ENCODE results near the gene TLK2.

Gene TLK2

GRCh38 chr17:62629556-62630364 lies 151.1 kb downstream of the TLK2 start:
- no peak for DNase-seq (ENCODE audit: low read depth)

DNA sequence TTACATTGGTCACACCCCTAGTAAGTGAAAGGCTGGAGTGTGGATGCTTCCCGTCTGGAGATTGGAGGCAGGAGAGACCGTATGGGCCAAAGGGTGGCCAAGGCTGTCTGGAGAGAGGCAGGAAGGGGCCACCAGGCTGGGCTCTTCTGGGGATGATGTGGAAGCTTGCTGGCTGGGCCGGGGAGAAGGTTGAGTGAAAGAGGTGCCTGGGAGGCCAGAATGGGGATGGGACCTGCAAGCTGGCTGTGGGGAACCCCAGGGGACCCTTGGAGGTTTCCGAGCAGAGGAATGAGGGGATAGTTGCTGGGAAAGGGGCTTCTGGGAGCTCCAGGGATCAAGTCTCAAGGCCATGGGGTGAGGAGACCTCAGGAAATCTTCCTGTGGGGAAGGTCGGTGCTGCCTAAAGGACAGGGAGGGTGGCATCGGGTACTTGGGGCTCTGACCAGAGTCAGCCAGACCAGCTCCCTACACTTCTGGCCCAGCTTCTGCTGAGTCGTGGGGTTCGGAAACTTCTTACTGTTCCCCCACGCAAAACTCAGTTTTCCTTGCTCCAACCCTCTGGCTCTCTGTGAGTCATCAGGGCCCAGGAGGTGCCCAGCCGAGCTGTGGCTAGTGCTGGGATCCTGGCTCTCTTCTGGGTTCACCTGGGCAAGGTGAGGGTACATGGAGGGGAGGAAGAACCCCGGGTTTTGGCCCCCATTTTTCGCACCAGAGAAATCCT lies 151.9 kb downstream of the TLK2 start:
- peak; percentile 23 for DNase-seq (ENCODE audit: low read depth)

GRCh38 chr17:62631086-62631935 lies 152.7 kb downstream of the TLK2 start:
- no peak for DNase-seq (ENCODE audit: low read depth)

DNA sequence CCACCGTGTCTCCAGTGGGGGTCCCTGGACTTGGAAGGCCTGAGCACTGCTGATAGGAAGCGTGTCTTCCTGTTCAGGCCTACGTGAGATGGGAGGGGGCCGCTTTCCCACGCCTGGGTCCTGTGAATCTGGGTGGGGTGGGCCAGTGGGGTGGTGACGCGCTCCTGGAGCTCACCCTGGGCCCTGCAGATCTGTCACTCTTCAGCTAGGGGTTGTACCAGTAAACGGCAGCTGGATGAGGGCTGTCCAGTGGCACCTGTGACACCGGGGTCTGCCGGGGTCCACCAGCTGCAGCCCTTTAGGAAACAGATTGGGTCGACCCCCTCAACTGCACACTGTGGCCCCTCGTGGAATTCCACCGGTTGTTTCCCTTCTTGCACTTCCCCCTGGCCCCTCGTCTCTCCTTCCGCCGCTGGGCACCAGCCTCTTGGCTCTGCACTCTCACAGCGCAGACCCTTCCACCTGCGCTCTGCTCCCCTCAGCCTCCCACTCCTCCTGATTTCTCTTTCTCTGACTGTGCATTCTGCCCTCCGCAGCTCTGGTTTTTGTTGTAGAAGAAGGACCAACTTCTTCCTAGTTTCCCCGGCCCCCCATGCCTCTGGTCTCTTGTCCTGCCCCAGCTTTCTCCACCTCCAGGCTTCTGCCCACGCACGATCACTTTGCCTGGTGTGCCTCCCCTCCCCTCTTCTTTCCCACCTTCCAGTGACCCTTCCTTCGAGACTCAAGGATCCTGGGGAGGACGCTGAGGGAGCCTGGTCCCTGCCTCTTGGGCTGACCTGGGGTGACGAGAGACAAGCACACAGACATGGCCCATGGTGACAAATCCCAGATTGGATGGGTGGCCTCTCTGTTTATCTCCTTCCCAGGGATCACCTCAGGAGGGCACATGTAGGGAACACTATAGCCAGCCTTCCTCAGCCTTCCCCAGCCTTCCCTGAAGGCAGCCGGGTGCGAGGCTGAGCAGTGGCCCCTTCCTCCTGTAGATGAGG lies 153.6 kb downstream of the TLK2 start:
- no peak for DNase-seq (ENCODE audit: low read depth)

DNA sequence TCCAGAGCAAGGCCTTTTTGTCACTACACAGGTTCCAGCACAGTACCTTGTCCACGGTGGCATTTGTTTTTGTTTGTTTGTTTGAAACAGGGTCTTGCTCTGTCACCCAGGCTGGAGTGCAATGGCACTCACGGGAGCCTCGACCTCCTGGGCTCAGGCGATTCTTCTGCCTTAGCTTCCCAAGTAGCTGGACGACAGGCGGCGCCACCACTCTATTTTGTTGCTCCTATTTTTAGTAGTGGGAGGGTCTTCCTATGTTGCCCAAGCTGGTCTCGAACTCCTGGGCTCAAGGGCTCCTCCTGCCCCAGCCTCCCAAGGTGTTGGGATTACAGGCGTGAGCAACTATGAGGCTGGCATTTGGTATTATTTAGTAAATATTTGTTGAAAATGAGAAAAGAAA lies 159.2 kb downstream of the TLK2 start:
- DNase-seq (ENCODE audit: low read depth): no peak

DNA sequence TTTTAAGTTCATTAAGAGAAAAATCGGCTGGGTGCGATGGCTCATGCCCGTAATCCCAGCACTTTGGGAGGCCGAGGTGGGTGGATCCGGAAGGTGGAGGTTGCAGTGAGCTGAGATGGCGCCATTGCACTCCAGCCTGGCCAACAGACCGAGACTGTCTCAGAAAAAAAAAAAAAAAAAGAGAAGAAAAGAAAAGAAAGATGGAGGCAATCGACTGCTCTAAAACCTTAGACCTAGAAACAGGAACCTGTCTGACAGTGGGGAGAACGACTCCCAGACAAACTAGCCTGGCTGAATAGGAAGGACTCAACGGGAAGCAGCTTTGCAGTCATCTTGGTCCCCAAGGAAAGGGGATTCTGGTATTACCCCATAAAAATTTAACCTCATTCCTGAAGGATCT lies 162.5 kb downstream of the TLK2 start:
- no peak for DNase-seq (ENCODE audit: low read depth)

GRCh38 chr17:62641951-62642350 lies 163.3 kb downstream of the TLK2 start:
- DNase-seq (ENCODE audit: low read depth): no peak

- DNase-seq (ENCODE audit: low read depth): peak; percentile 23
Observed at GRCh38 chr17:62643496-62643895, 164.9 kb downstream of the TLK2 start.

- DNase-seq (ENCODE audit: low read depth): no peak
Observed at GRCh38 chr17:62644487-62645173, 166.0 kb downstream of the TLK2 start.

- peak; percentile 28 for DNase-seq (ENCODE audit: low read depth)
Observed at GRCh38 chr17:62648251-62648955, 169.8 kb downstream of the TLK2 start.

GRCh38 chr17:62648956-62649294 lies 170.3 kb downstream of the TLK2 start:
- no peak for DNase-seq (ENCODE audit: low read depth)

DNA sequence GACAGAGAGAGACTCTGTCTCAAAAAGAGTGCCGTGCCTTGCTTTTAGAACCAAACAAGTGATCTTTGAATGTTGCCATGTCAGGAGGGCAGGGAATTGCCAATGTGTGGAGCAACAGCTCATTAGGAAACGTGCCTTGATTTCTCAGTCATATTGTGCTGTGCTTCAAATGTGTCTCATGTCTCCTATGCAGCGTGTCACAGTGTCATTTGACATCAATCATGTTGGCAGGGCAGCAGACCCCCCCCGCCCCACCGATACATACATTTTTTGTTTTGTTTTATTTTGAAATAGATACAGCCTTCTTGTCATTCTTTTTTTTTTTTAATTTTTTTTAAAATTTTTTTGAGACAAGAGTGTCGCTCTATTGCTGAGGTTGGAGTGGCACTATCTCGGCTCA lies 170.9 kb downstream of the TLK2 start:
- DNase-seq (ENCODE audit: low read depth): no peak

DNA sequence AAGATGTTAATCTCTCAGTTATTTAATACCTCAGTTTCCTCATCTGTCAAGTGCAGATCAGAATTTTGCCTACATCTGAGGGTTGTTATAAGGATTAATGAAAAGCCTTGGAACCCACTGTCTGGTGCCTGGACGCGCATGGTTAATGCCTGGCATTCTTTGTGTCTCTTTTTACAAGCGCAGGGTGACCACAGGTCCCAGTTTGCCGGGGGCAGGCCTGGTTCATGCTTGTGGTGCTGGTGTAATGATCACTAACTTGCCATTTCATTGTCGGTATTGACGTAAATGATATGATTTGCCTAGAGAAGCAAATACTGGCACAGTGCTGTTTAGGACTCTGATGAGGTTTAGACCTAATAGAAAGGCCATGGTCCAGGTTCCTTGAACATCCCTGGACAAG lies 172.0 kb downstream of the TLK2 start:
- DNase-seq (ENCODE audit: low read depth): no peak

DNA sequence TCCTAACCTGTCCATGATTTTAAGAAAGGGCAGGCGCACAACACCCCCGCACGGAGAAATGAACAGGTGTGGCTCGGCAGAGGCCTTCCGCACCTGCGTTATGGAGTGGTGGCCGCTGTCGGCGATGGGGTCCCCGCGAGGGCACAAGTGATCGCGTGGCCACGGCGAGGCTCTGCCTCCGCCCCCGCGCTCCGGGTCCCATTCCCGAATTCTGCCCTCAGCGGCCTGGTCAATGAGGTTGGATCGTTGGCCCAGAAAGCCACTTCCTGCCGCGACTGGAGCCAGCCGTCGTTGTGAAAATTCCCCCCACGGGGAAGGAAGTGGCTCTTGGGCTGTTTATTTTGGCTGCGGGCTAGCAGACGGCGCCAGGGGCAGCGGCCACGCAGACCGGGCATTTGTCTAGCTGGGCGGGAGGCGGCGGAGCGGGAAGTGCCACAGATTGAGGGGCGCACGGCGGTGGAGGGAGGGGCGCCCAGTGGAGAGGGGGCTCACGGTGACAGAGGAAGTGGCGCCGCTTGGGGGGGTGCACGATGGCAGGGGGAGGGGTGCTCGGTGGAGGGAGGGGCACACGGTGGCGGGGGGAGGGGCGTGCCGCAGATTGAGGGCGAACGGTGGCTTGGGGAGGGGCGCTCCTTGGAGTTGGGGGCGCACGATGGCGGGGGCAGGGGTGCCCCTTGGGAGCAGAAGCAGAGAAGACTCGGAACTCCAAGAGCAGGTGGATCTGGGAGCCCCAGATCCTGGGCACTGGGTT lies 173.8 kb downstream of the TLK2 start:
- DNase-seq (ENCODE audit: low read depth): peak; percentile 69

- DNase-seq (ENCODE audit: low read depth): peak; percentile 46
Observed at GRCh38 chr17:62653002-62653825, 174.6 kb downstream of the TLK2 start.

DNA sequence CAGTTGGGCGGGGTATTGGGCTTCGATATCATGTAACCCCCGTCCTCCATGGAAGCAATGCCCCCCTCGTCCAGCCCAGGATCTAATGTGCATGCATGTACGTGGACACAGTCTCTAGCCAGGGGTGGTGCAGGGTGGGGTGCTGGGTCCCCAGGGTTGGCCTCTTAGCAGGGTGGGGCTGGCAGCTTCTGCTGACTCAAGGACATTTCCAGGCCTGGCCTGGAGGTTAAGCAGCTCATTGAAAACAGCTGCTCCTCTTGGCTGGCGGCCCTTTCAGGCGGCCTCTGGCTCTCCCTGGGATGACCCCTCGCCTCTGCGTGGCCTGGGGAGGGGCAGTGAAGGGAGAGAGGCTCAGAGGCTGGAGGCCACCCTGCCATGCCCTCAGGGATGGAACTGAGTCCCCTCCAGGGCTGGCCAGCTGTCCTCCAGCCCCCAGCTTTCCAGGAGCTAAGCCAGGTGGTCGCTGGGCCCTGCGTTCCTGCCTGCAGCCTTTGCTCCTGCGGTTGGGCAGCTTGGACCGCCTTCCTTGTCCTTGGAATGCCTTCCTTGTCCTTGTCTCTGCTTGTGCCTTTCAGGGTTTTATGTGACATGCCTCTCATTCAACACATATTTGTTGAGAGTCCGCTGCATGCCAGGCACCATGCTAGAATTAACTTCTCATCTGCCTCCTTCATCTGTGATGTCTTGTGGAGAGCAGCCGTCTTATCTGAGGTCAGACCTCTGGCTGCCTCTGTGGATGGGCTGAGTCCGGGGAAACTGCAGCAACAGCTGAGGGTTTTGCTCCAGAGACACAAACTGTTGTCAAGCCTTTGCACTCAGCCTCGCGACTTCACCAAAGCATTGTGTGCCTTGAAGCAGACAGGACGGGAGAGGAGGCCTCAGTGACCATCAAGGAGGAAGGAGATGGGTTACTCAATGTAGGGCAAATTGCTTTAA lies 175.5 kb downstream of the TLK2 start:
- DNase-seq (ENCODE audit: low read depth): peak; percentile 53

DNA sequence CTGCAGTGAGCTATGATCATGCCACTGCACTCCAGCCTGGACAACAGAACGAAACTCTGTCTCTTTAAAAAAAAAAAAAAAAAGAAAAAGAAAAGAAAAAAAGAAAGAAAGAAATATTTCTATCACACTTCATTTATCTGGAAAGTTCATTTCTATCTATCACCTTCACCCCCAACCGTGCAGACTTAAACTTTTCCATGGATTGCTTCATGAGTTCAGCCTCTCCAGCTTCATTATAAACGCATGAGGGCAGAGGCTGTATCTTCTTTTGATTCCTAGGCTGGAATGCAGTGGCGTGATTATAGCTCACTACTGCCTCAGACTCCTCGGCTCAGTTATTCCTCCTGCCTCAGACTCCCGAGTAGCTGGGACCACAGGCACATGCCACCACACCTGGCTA lies 177.0 kb downstream of the TLK2 start:
- no peak for DNase-seq (ENCODE audit: low read depth)

Measured in iris pigment epithelial cell (primary cell).